ENCODE results near the gene SHROOM4.
A peak's percentile ranks its signal among the peaks of the same experiment; 100 is the strongest.

SHROOM4 gene

GRCh38 chrX:50825825-50826224, 11.8 kb upstream of the SHROOM4 start:
- Histone ChIP-seq H3K9me3 (ENCODE audit: control insufficient read depth, low read length) (no peaks in the 10 kb centered on the region), H3K36me3 (ENCODE audit: control insufficient read depth, insufficient read depth, low read length) (no peaks in the 10 kb centered on the region), H3K27ac (ENCODE audit: insufficient read depth, low read depth, low read length, poor library complexity, severe bottlenecking) (no peak overlapping the region), H3K4me1 (ENCODE audit: control insufficient read depth, insufficient read depth, low read length) (no peaks in the 10 kb centered on the region), H3K27me3 (ENCODE audit: control insufficient read depth, insufficient read depth, low read length, poor library complexity, severe bottlenecking) (no peaks in the 10 kb centered on the region), H3K4me3 (ENCODE audit: insufficient read depth, low read depth, low read length) (no peak overlapping the region)
- 80 to 100% methylated on average over 1 of the region's 2 CpGs for WGBS, 2 experiments

DNA sequence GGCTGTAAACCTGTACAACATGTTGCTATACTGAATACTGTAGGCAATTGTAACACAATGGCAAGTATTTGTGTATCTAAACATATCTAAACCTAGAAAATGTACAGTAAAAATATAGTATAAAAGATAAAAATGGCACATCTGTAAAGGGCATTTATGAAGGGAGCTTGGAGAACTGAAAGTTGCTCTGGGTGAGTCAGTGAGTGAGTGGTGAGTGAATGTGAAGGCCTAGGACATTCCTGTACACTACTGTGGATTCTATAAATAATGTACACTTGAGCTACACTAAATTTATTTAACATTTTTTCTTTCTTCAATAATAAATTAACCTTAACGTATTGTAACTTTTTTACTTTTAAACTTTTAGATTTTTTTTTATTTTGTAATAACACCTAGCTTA, 5.0 kb upstream of the SHROOM4 start:
- Histone ChIP-seq H3K27ac (ENCODE audit: insufficient read depth, low read depth, low read length, poor library complexity, severe bottlenecking) (no peak overlapping the region), H3K4me1 (ENCODE audit: control insufficient read depth, insufficient read depth, low read length) (no peaks in the 10 kb centered on the region), H3K36me3 (ENCODE audit: control insufficient read depth, insufficient read depth, low read length) (no peaks in the 10 kb centered on the region), H3K27me3 (ENCODE audit: control insufficient read depth, insufficient read depth, low read length, poor library complexity, severe bottlenecking) (no peaks in the 10 kb centered on the region), H3K9me3 (ENCODE audit: control insufficient read depth, low read length) (no peaks in the 10 kb centered on the region), H3K4me3 (ENCODE audit: insufficient read depth, low read depth, low read length) (no peak overlapping the region)
- no CpG with 5 or more reads among the region's 1 CpG for WGBS, 2 experiments

DNA sequence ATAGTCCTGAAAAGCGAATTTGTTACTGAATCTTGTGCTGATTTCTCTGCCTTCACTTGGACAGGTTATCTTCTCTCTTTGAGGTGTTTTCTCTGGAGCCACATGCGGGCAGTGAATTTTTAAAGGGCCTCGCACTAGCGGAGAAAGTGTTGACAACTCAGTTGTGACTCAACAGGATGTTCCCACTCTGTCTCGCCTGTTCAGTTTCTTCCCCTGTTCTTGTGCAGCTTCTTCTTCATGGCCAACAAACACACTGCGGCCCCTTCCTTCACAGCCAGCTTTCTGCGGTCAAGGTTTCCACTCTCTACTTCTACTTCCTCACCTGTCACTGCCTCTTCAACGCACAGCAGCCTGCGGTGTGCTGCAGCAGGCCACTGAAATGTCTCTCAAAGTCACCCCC, 1.1 kb upstream of the SHROOM4 start:
- Histone ChIP-seq H3K4me1 (ENCODE audit: control insufficient read depth, insufficient read depth, low read length) (peaks cover 4% of the 10 kb centered on the region), H3K27ac (ENCODE audit: insufficient read depth, low read depth, low read length, poor library complexity, severe bottlenecking) (no peak overlapping the region), H3K4me3 (ENCODE audit: insufficient read depth, low read depth, low read length) (no peak overlapping the region), H3K9me3 (ENCODE audit: control insufficient read depth, low read length) (no peaks in the 10 kb centered on the region), H3K27me3 (ENCODE audit: control insufficient read depth, insufficient read depth, low read length, poor library complexity, severe bottlenecking) (peaks cover 6% of the 10 kb centered on the region), H3K36me3 (ENCODE audit: control insufficient read depth, insufficient read depth, low read length) (no peaks in the 10 kb centered on the region)
- WGBS, 2 experiments: 94% methylated on average over 9 of the region's 9 CpGs

DNA sequence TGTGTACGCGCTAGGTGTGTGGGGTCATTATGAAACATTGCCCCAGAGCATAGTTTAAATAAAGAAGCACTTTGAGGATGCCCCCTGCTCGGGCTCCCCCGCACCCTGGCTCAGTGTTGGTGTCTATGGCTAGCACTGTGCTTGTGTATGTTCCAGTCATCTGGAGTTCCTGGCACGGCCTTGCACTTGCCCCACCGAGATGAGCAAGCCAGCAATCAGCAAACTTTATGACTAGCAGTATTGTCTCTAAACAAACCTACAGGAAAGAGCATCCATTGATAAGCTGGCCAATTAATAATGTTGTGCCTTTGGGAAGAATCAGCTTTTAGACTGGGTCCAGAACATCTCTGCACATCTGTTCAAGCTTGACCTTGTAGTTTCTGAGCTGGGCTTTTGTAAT, 707 bp upstream of the SHROOM4 start:
- Histone ChIP-seq H3K36me3 (ENCODE audit: control insufficient read depth, insufficient read depth, low read length) (no peaks in the 10 kb centered on the region), H3K27ac (ENCODE audit: insufficient read depth, low read depth, low read length, poor library complexity, severe bottlenecking) (no peak overlapping the region), H3K9me3 (ENCODE audit: control insufficient read depth, low read length) (no peaks in the 10 kb centered on the region), H3K27me3 (ENCODE audit: control insufficient read depth, insufficient read depth, low read length, poor library complexity, severe bottlenecking) (peaks cover 6% of the 10 kb centered on the region), H3K4me1 (ENCODE audit: control insufficient read depth, insufficient read depth, low read length) (peaks cover 4% of the 10 kb centered on the region), H3K4me3 (ENCODE audit: insufficient read depth, low read depth, low read length) (peak overlapping the region; percentile 49)
- 69 to 71% methylated on average over 6 of the region's 6 CpGs for WGBS, 2 experiments

- H3K9me3 ChIP-seq (ENCODE audit: control insufficient read depth, low read length): no peaks in the 10 kb centered on the region
- peaks cover 6% of the 10 kb centered on the region for H3K27me3 ChIP-seq (ENCODE audit: control insufficient read depth, insufficient read depth, low read length, poor library complexity, severe bottlenecking)
- no peak overlapping the region for H3K27ac ChIP-seq (ENCODE audit: insufficient read depth, low read depth, low read length, poor library complexity, severe bottlenecking)
- 1% methylated on average over 58 to 59 of the region's 59 CpGs for WGBS, 2 experiments
- H3K4me1 ChIP-seq (ENCODE audit: control insufficient read depth, insufficient read depth, low read length): peaks cover 4% of the 10 kb centered on the region
- peak overlapping the region; percentile 49 for H3K4me3 ChIP-seq (ENCODE audit: insufficient read depth, low read depth, low read length)
- no peaks in the 10 kb centered on the region for H3K36me3 ChIP-seq (ENCODE audit: control insufficient read depth, insufficient read depth, low read length)
Observed at GRCh38 chrX:50812995-50813842, 775 bp downstream of the SHROOM4 start.

GRCh38 chrX:50805276-50805675, 8.7 kb downstream of the SHROOM4 start:
- peaks cover 3% of the 10 kb centered on the region for H3K4me1 ChIP-seq (ENCODE audit: control insufficient read depth, insufficient read depth, low read length)
- no peaks in the 10 kb centered on the region for H3K36me3 ChIP-seq (ENCODE audit: control insufficient read depth, insufficient read depth, low read length)
- WGBS, 2 experiments: 80 to 89% methylated on average over 3 to 4 of the region's 4 CpGs
- no peak overlapping the region for H3K4me3 ChIP-seq (ENCODE audit: insufficient read depth, low read depth, low read length)
- H3K27ac ChIP-seq (ENCODE audit: insufficient read depth, low read depth, low read length, poor library complexity, severe bottlenecking): no peak overlapping the region
- no peaks in the 10 kb centered on the region for H3K27me3 ChIP-seq (ENCODE audit: control insufficient read depth, insufficient read depth, low read length, poor library complexity, severe bottlenecking)
- no peaks in the 10 kb centered on the region for H3K9me3 ChIP-seq (ENCODE audit: control insufficient read depth, low read length)

DNA sequence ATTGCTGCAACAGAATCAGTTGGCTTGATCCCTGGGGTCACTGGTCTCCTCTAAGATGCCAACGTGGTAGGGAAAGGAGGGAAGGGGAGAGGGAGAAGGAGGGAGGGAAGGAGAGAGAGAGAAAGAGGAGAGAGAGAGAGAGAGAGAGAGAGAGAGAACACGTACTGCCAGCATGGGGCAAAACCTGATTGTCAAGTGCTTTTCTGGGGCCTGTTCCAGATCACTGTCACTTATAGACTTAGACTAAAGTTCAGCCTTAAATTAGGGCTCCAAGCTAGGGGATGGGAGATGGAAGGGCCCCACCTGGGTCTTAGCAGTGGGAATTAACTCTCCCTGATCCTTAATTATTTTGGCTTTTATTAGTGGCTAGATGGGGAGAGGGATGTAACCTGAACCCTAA, 12.9 kb downstream of the SHROOM4 start:
- no peaks in the 10 kb centered on the region for H3K9me3 ChIP-seq (ENCODE audit: control insufficient read depth, low read length)
- no peaks in the 10 kb centered on the region for H3K27me3 ChIP-seq (ENCODE audit: control insufficient read depth, insufficient read depth, low read length, poor library complexity, severe bottlenecking)
- no peaks in the 10 kb centered on the region for H3K36me3 ChIP-seq (ENCODE audit: control insufficient read depth, insufficient read depth, low read length)
- WGBS, 2 experiments: 61 to 68% methylated on average over 2 of the region's 2 CpGs
- H3K27ac ChIP-seq (ENCODE audit: insufficient read depth, low read depth, low read length, poor library complexity, severe bottlenecking): no peak overlapping the region
- H3K4me1 ChIP-seq (ENCODE audit: control insufficient read depth, insufficient read depth, low read length): peaks cover 3% of the 10 kb centered on the region
- no peak overlapping the region for H3K4me3 ChIP-seq (ENCODE audit: insufficient read depth, low read depth, low read length)

GRCh38 chrX:50799531-50799961, 14.4 kb downstream of the SHROOM4 start:
- WGBS, 2 experiments: 94 to 95% methylated on average over 4 of the region's 4 CpGs
- Histone ChIP-seq H3K4me3 (ENCODE audit: insufficient read depth, low read depth, low read length) (no peak overlapping the region), H3K27me3 (ENCODE audit: control insufficient read depth, insufficient read depth, low read length, poor library complexity, severe bottlenecking) (no peaks in the 10 kb centered on the region), H3K4me1 (ENCODE audit: control insufficient read depth, insufficient read depth, low read length) (no peaks in the 10 kb centered on the region), H3K27ac (ENCODE audit: insufficient read depth, low read depth, low read length, poor library complexity, severe bottlenecking) (no peak overlapping the region), H3K9me3 (ENCODE audit: control insufficient read depth, low read length) (no peaks in the 10 kb centered on the region), H3K36me3 (ENCODE audit: control insufficient read depth, insufficient read depth, low read length) (no peaks in the 10 kb centered on the region)

GRCh38 chrX:50798783-50799182, 15.2 kb downstream of the SHROOM4 start:
- no peak overlapping the region for H3K4me3 ChIP-seq (ENCODE audit: insufficient read depth, low read depth, low read length)
- H3K27me3 ChIP-seq (ENCODE audit: control insufficient read depth, insufficient read depth, low read length, poor library complexity, severe bottlenecking): no peaks in the 10 kb centered on the region
- H3K27ac ChIP-seq (ENCODE audit: insufficient read depth, low read depth, low read length, poor library complexity, severe bottlenecking): no peak overlapping the region
- H3K9me3 ChIP-seq (ENCODE audit: control insufficient read depth, low read length): no peaks in the 10 kb centered on the region
- no peaks in the 10 kb centered on the region for H3K4me1 ChIP-seq (ENCODE audit: control insufficient read depth, insufficient read depth, low read length)
- WGBS, 2 experiments: 86 to 87% methylated on average over 4 of the region's 4 CpGs
- H3K36me3 ChIP-seq (ENCODE audit: control insufficient read depth, insufficient read depth, low read length): no peaks in the 10 kb centered on the region

DNA sequence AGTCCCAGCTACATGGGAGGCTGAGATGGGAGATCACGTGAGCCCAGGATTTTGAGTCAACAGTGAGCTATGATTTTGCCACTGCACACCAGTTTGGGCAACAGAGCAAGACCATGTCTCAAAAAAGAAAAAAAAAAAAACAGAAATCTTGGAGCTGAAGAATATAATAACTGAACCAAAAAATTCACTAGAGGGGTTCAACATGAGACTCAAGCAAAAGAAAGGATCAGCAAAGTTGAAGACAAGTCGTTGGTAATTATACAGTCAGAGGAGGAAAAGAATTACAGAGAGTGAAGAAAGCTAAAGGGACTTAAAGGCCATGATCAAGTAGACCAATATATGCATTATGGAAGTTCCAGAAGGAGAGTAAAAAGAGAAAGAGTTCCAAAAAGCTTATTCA, 26.9 kb downstream of the SHROOM4 start:
- Histone ChIP-seq H3K36me3 (ENCODE audit: control insufficient read depth, insufficient read depth, low read length) (no peaks in the 10 kb centered on the region), H3K27ac (ENCODE audit: insufficient read depth, low read depth, low read length, poor library complexity, severe bottlenecking) (no peak overlapping the region), H3K4me3 (ENCODE audit: insufficient read depth, low read depth, low read length) (no peak overlapping the region), H3K27me3 (ENCODE audit: control insufficient read depth, insufficient read depth, low read length, poor library complexity, severe bottlenecking) (no peaks in the 10 kb centered on the region), H3K4me1 (ENCODE audit: control insufficient read depth, insufficient read depth, low read length) (no peaks in the 10 kb centered on the region), H3K9me3 (ENCODE audit: control insufficient read depth, low read length) (no peaks in the 10 kb centered on the region)
- 93 to 100% methylated on average over 2 of the region's 2 CpGs for WGBS, 2 experiments

Data from ectodermal cell (in vitro differentiated cells).